H1 (cell line): ENCODE data around the gene BRPF1. TPM values are rescaled to one million over a fixed set of nuclear protein-coding genes. Genes with fewer than 3 reads are reported as not detected.

Source experiments
- polyA plus RNA-seq, 7 experiments: library from polyadenylated mRNA; depleted of rRNA in 3 of 7; stranded (reverse) in 5 of 7; unstranded in 2 of 7; fragments of >200 nt in 5 of 7; fragments of 200-250 nt in 2 of 7; gene quantifications; 1 replicate in 5 of 7; 2 replicates in 1 of 7; 4 replicates in 1 of 7; pipeline versions ENCODE4 v1.2.1 to v1.2.3, GENCODE V29; 2011 to 2013; ENCODE audit warnings: missing spikeins in 2 of 7, mixed read lengths in 2 of 7
- total RNA-seq: library from RNA; stranded (reverse); fragmentation: NEBNext Ultra II Directional; extraction: Animal tissue kit (Norgen Biotek cat#: 25700); gene quantifications from 2 replicates; pipeline ENCODE4 v1.2.1, GENCODE V29; 2021
- TF ChIP-seq, protein P1 (sequence below): fragments of 300-600 bp; sonication (generic); IDR thresholded peaks from 2 replicates; pipeline ENCODE4 v1.7.1; 2012; ENCODE audit warnings: low read length, moderate library complexity, mild to moderate bottlenecking, inconsistent platforms; ENCODE audit not compliant: insufficient replicate concordance
- TF ChIP-seq, protein P2 (sequence below): IDR thresholded peaks from 2 replicates; pipeline ENCODE4 v1.6.1; 2012; ENCODE audit warnings: inconsistent platforms

BRPF1 gene
- total and polyA plus RNA-seq, 2 of the 8 experiments (the other 6 are each of a cell fraction or from before 2014, with no cell fraction given), result 11.3 to 21.7 TPM

- TF ChIP-seq, protein P1, sequence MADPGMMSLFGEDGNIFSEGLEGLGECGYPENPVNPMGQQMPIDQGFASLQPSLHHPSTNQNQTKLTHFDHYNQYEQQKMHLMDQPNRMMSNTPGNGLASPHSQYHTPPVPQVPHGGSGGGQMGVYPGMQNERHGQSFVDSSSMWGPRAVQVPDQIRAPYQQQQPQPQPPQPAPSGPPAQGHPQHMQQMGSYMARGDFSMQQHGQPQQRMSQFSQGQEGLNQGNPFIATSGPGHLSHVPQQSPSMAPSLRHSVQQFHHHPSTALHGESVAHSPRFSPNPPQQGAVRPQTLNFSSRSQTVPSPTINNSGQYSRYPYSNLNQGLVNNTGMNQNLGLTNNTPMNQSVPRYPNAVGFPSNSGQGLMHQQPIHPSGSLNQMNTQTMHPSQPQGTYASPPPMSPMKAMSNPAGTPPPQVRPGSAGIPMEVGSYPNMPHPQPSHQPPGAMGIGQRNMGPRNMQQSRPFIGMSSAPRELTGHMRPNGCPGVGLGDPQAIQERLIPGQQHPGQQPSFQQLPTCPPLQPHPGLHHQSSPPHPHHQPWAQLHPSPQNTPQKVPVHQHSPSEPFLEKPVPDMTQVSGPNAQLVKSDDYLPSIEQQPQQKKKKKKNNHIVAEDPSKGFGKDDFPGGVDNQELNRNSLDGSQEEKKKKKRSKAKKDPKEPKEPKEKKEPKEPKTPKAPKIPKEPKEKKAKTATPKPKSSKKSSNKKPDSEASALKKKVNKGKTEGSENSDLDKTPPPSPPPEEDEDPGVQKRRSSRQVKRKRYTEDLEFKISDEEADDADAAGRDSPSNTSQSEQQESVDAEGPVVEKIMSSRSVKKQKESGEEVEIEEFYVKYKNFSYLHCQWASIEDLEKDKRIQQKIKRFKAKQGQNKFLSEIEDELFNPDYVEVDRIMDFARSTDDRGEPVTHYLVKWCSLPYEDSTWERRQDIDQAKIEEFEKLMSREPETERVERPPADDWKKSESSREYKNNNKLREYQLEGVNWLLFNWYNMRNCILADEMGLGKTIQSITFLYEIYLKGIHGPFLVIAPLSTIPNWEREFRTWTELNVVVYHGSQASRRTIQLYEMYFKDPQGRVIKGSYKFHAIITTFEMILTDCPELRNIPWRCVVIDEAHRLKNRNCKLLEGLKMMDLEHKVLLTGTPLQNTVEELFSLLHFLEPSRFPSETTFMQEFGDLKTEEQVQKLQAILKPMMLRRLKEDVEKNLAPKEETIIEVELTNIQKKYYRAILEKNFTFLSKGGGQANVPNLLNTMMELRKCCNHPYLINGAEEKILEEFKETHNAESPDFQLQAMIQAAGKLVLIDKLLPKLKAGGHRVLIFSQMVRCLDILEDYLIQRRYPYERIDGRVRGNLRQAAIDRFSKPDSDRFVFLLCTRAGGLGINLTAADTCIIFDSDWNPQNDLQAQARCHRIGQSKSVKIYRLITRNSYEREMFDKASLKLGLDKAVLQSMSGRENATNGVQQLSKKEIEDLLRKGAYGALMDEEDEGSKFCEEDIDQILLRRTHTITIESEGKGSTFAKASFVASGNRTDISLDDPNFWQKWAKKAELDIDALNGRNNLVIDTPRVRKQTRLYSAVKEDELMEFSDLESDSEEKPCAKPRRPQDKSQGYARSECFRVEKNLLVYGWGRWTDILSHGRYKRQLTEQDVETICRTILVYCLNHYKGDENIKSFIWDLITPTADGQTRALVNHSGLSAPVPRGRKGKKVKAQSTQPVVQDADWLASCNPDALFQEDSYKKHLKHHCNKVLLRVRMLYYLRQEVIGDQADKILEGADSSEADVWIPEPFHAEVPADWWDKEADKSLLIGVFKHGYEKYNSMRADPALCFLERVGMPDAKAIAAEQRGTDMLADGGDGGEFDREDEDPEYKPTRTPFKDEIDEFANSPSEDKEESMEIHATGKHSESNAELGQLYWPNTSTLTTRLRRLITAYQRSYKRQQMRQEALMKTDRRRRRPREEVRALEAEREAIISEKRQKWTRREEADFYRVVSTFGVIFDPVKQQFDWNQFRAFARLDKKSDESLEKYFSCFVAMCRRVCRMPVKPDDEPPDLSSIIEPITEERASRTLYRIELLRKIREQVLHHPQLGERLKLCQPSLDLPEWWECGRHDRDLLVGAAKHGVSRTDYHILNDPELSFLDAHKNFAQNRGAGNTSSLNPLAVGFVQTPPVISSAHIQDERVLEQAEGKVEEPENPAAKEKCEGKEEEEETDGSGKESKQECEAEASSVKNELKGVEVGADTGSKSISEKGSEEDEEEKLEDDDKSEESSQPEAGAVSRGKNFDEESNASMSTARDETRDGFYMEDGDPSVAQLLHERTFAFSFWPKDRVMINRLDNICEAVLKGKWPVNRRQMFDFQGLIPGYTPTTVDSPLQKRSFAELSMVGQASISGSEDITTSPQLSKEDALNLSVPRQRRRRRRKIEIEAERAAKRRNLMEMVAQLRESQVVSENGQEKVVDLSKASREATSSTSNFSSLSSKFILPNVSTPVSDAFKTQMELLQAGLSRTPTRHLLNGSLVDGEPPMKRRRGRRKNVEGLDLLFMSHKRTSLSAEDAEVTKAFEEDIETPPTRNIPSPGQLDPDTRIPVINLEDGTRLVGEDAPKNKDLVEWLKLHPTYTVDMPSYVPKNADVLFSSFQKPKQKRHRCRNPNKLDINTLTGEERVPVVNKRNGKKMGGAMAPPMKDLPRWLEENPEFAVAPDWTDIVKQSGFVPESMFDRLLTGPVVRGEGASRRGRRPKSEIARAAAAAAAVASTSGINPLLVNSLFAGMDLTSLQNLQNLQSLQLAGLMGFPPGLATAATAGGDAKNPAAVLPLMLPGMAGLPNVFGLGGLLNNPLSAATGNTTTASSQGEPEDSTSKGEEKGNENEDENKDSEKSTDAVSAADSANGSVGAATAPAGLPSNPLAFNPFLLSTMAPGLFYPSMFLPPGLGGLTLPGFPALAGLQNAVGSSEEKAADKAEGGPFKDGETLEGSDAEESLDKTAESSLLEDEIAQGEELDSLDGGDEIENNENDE, result no peak
- TF ChIP-seq, protein P2, sequence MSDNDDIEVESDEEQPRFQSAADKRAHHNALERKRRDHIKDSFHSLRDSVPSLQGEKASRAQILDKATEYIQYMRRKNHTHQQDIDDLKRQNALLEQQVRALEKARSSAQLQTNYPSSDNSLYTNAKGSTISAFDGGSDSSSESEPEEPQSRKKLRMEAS, result no peak
- TF ChIP-seq, all 59 proteins: peak for 0
Observed at GRCh38 chr3:9767418-9767817, 35.9 kb downstream of the BRPF1 start (continued).
